Measurements from ENCODE around the gene RGL4. TPM values are rescaled to one million over a fixed set of nuclear protein-coding genes. Genes with fewer than 3 reads are reported as not detected.
"Not testable (repeated sequence)": the region's sequence is repeated elsewhere in the genome, so short reads cannot be mapped to it uniquely, and the experiment has no call there.

The RGL4 gene
- total and polyA plus RNA-seq, 9 donors, result 0.13 to 2.4 (median 1.4) TPM

DNA sequence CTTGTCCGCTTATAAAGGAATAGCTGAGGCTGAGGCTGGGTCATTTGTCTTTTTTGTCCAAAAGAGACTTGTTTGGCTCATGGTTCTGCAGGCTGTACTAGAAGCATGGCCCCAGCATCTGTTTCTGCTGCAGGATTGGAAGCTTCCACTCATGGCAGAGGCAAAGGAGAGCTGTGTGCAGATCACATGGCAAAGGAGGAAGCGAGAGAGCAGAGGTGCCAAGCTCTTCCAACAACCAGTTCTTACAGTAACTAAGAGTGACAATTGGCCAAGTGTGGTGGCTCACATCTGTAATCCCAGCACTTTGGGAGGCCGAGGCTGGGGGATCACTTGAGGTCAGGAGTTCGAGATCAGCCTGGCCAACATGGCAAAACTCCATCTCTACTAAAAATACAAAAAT is 37.3 kb downstream of the RGL4 start:
- 63% methylated on average over 1 of the region's 4 CpGs for WGBS (ENCODE audit: insufficient coverage)
- not testable (repeated sequence) for H3K27me3 ChIP-seq (ENCODE audit: control insufficient read depth, insufficient read depth, low read length); H3K4me1 ChIP-seq (ENCODE audit: control insufficient read depth, insufficient read depth, low read length); H3K9me3 ChIP-seq (replicated peaks; ENCODE audit: control insufficient read depth, low read depth, low read length); H3K36me3 ChIP-seq (ENCODE audit: control insufficient read depth, insufficient read depth, low read length); H3K4me3 ChIP-seq (ENCODE audit: low read length); H3K27ac ChIP-seq (ENCODE audit: low read length)
- DNase-seq, result peak; percentile 37

GRCh38 chr22:23737696-23738095 is 46.9 kb downstream of the RGL4 start:
- H3K4me3 ChIP-seq (ENCODE audit: low read length), result no peak overlapping the region
- no peak overlapping the region for H3K27ac ChIP-seq (ENCODE audit: low read length)
- peak; percentile 33 for DNase-seq
- H3K4me1 ChIP-seq (ENCODE audit: control insufficient read depth, insufficient read depth, low read length), result peaks cover 6% of the 10 kb centered on the region
- no peaks in the 10 kb centered on the region for H3K9me3 ChIP-seq (replicated peaks; ENCODE audit: control insufficient read depth, low read depth, low read length)
- peaks cover 15% of the 10 kb centered on the region for H3K36me3 ChIP-seq (ENCODE audit: control insufficient read depth, insufficient read depth, low read length)
- no peaks in the 10 kb centered on the region for H3K27me3 ChIP-seq (ENCODE audit: control insufficient read depth, insufficient read depth, low read length)

DNA sequence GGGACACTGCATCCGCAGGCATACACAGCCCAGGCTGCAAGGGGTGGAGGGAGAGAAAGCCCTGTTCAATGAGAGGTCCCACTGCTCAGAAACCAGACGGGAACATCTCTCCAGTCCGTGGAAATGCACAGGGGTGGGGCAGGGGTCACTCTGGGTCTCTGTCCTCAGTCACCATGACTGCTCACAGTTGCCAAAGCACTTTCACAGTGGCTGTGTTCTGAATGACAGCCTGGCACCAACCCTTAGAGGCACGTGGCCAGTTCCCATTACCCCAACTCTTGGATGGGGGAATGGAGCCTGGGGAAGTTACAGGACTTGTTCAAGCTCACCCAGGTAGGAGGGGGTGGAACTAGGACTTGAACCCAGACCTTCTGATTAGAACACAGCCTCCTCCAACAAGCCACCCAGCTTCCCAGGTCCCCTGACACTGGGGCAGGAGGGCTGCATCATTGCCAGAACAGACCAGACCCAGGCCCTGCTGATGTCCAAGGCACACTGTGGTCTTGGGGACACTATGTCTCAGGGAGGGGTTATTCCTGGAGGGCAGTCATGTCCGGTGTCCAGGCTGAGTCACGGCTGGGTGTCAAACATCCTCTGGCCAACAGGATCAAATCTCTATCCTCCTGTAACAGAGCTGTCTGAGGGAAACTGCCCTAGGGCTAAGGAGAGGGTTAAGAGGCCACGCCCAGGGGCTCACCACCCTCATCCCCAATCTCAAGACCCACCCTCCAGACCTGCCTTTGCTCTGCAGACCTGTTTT is 51.9 kb downstream of the RGL4 start:
- Histone ChIP-seq H3K4me1 (ENCODE audit: control insufficient read depth, insufficient read depth, low read length) (peaks cover 23% of the 10 kb centered on the region), H3K9me3 (replicated peaks; ENCODE audit: control insufficient read depth, low read depth, low read length) (peaks cover 4% of the 10 kb centered on the region), H3K27ac (ENCODE audit: low read length) (peak overlapping the region; percentile 67), H3K36me3 (ENCODE audit: control insufficient read depth, insufficient read depth, low read length) (peaks cover 46% of the 10 kb centered on the region), H3K4me3 (ENCODE audit: low read length) (no peak overlapping the region), H3K27me3 (ENCODE audit: control insufficient read depth, insufficient read depth, low read length) (no peaks in the 10 kb centered on the region)
- 100% methylated on average over 1 of the region's 7 CpGs for WGBS (ENCODE audit: insufficient coverage)
- no peak for DNase-seq

GRCh38 chr22:23743303-23743705 is 52.5 kb downstream of the RGL4 start:
- Histone ChIP-seq H3K27me3 (ENCODE audit: control insufficient read depth, insufficient read depth, low read length) (no peaks in the 10 kb centered on the region), H3K36me3 (ENCODE audit: control insufficient read depth, insufficient read depth, low read length) (peaks cover 46% of the 10 kb centered on the region), H3K4me3 (ENCODE audit: low read length) (no peak overlapping the region), H3K4me1 (ENCODE audit: control insufficient read depth, insufficient read depth, low read length) (peaks cover 23% of the 10 kb centered on the region), H3K27ac (ENCODE audit: low read length) (peak overlapping the region; percentile 67), H3K9me3 (replicated peaks; ENCODE audit: control insufficient read depth, low read depth, low read length) (peaks cover 4% of the 10 kb centered on the region)
- peak; percentile 92 for DNase-seq
- no CpG with 5 or more reads among the region's 2 CpGs for WGBS (ENCODE audit: insufficient coverage)

GRCh38 chr22:23744001-23744400 is 53.2 kb downstream of the RGL4 start:
- Histone ChIP-seq H3K27ac (ENCODE audit: low read length) (peak overlapping the region; percentile 35), H3K4me1 (ENCODE audit: control insufficient read depth, insufficient read depth, low read length) (peaks cover 23% of the 10 kb centered on the region), H3K9me3 (replicated peaks; ENCODE audit: control insufficient read depth, low read depth, low read length) (peaks cover 4% of the 10 kb centered on the region), H3K4me3 (ENCODE audit: low read length) (no peak overlapping the region), H3K27me3 (ENCODE audit: control insufficient read depth, insufficient read depth, low read length) (no peaks in the 10 kb centered on the region), H3K36me3 (ENCODE audit: control insufficient read depth, insufficient read depth, low read length) (peaks cover 46% of the 10 kb centered on the region)
- WGBS (ENCODE audit: insufficient coverage), result 100% methylated on average over 4 of the region's 13 CpGs
- no peak for DNase-seq

DNA sequence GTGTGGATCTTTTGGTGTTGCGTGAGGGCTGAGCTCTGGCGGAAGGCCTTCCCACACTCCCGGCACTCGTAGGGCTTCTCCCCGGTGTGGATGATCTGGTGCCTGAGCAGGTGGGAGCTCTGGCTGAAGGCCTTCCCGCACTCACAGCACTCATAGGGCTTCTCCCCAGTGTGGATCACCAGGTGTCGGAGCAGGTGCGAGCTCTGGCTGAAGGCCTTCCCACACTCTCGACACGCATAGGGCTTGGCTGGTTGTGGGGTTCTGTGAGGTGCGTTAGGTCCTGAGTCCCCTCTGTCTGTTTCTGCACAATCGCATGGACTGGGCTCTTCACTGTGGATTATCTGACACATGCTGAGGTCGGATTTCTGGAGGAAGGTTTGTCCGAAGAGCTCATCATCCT is 53.7 kb downstream of the RGL4 start:
- no peak for DNase-seq
- no peaks in the 10 kb centered on the region for H3K27me3 ChIP-seq (ENCODE audit: control insufficient read depth, insufficient read depth, low read length)
- H3K9me3 ChIP-seq (replicated peaks; ENCODE audit: control insufficient read depth, low read depth, low read length), result peaks cover 4% of the 10 kb centered on the region
- peaks cover 23% of the 10 kb centered on the region for H3K4me1 ChIP-seq (ENCODE audit: control insufficient read depth, insufficient read depth, low read length)
- no peak overlapping the region for H3K4me3 ChIP-seq (ENCODE audit: low read length)
- H3K27ac ChIP-seq (ENCODE audit: low read length), result no peak overlapping the region
- 97% methylated on average over 6 of the region's 14 CpGs for WGBS (ENCODE audit: insufficient coverage)
- H3K36me3 ChIP-seq (ENCODE audit: control insufficient read depth, insufficient read depth, low read length), result peaks cover 46% of the 10 kb centered on the region

DNA sequence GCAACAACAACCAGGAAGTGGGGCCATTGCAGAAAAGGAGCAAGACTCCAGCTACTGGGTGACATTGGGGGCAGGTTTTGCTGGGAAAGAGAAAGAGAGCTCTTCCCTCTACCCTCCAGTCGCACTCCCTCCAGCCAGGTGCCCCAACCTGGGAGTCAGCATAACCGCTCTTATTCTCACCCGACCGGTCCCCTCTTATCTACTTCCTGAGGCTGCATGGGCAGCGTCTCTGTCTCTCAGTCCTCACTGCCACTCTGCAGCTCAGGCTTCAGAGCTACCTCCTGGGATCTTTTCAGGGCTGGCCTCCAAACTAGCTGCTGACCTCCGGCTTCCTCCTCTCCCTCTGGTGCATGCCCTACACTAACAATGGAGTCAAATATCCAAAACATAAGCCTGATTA is 55.0 kb downstream of the RGL4 start:
- Histone ChIP-seq H3K9me3 (replicated peaks; ENCODE audit: control insufficient read depth, low read depth, low read length) (peaks cover 4% of the 10 kb centered on the region), H3K4me3 (ENCODE audit: low read length) (no peak overlapping the region), H3K27ac (ENCODE audit: low read length) (no peak overlapping the region), H3K36me3 (ENCODE audit: control insufficient read depth, insufficient read depth, low read length) (peaks cover 44% of the 10 kb centered on the region), H3K27me3 (ENCODE audit: control insufficient read depth, insufficient read depth, low read length) (no peaks in the 10 kb centered on the region), H3K4me1 (ENCODE audit: control insufficient read depth, insufficient read depth, low read length) (peaks cover 34% of the 10 kb centered on the region)
- no peak for DNase-seq
- WGBS (ENCODE audit: insufficient coverage), result 88% methylated on average over 4 of the region's 6 CpGs

Other genes with a start within 250 kb of the RGL4 start
- gene IGLL1, start 110.7 kb upstream of the RGL4 start, total RNA-seq, result 0.13 TPM
- gene IGLL1, start 110.7 kb upstream of the RGL4 start, polyA plus RNA-seq (ENCODE audit: insufficient read depth in 1 of 8, insufficient read length in 8 of 8, low replicate concordance in 1 of 8), result 1 to 10 TPM in 2 of 8 donors, under 1 TPM in 6; 0.32 to 1.7 (median 0.85) TPM
- gene DRICH1, start 58.7 kb upstream of the RGL4 start, total RNA-seq, result 0.71 TPM
- gene DRICH1, start 58.7 kb upstream of the RGL4 start, polyA plus RNA-seq (ENCODE audit: insufficient read depth in 1 of 8, insufficient read length in 8 of 8, low replicate concordance in 1 of 8), result 1 to 10 TPM in 1 of 8 donors, under 1 TPM in 7; 0.43 to 1.1 (median 0.48) TPM
- gene ZNF70, start 60.1 kb downstream of the RGL4 start, total RNA-seq, result 5.2 TPM
- gene ZNF70, start 60.1 kb downstream of the RGL4 start, polyA plus RNA-seq (ENCODE audit: insufficient read depth in 1 of 8, insufficient read length in 8 of 8, low replicate concordance in 1 of 8), result 1 to 10 TPM; 3.9 to 6.9 (median 4.9) TPM
- gene VPREB3, start 63.4 kb downstream of the RGL4 start, total RNA-seq, result 0.40 TPM
- 1 to 10 TPM in 5 of 8 donors, under 1 TPM in 2, not detected in 1; 0.60 to 2.1 (median 1.1) TPM for gene VPREB3, start 63.4 kb downstream of the RGL4 start, polyA plus RNA-seq (ENCODE audit: insufficient read depth in 1 of 8, insufficient read length in 8 of 8, low replicate concordance in 1 of 8)
- gene C22orf15, start 72.0 kb downstream of the RGL4 start, total RNA-seq, result 0.66 TPM
- gene C22orf15, start 72.0 kb downstream of the RGL4 start, polyA plus RNA-seq (ENCODE audit: insufficient read depth in 1 of 8, insufficient read length in 8 of 8, low replicate concordance in 1 of 8), result under 1 TPM; 0.14 to 0.65 (median 0.43) TPM
- 47.8 TPM for gene CHCHD10, start 77.0 kb downstream of the RGL4 start, total RNA-seq
- gene CHCHD10, start 77.0 kb downstream of the RGL4 start, polyA plus RNA-seq (ENCODE audit: insufficient read depth in 1 of 8, insufficient read length in 8 of 8, low replicate concordance in 1 of 8), result 10 to 100 TPM; 36.7 to 78.7 (median 50.0) TPM
- gene MMP11, start 81.8 kb downstream of the RGL4 start, total RNA-seq, result 8.9 TPM
- gene MMP11, start 81.8 kb downstream of the RGL4 start, polyA plus RNA-seq (ENCODE audit: insufficient read depth in 1 of 8, insufficient read length in 8 of 8, low replicate concordance in 1 of 8), result 10 to 100 TPM in 5 of 8 donors, 1 to 10 TPM in 3; 5.6 to 16.8 (median 12.1) TPM
- gene SMARCB1, start 96.0 kb downstream of the RGL4 start, total RNA-seq, result 43.0 TPM
- 100 to 1,000 TPM in 2 of 8 donors, 10 to 100 TPM in 6; 62.4 to 114 (median 84.7) TPM for gene SMARCB1, start 96.0 kb downstream of the RGL4 start, polyA plus RNA-seq (ENCODE audit: insufficient read depth in 1 of 8, insufficient read length in 8 of 8, low replicate concordance in 1 of 8)
- 0.62 TPM for gene DERL3, start 148.0 kb downstream of the RGL4 start, total RNA-seq
- 1 to 10 TPM in 6 of 8 donors, under 1 TPM in 2; 0.76 to 1.8 (median 1.5) TPM for gene DERL3, start 148.0 kb downstream of the RGL4 start, polyA plus RNA-seq (ENCODE audit: insufficient read depth in 1 of 8, insufficient read length in 8 of 8, low replicate concordance in 1 of 8)
- gene SLC2A11, start 166.9 kb downstream of the RGL4 start, total RNA-seq, result 6.2 TPM
- 1 to 10 TPM; 2.8 to 8.4 (median 6.1) TPM for gene SLC2A11, start 166.9 kb downstream of the RGL4 start, polyA plus RNA-seq (ENCODE audit: insufficient read depth in 1 of 8, insufficient read length in 8 of 8, low replicate concordance in 1 of 8)
- gene MIF, start 203.4 kb downstream of the RGL4 start, total RNA-seq, result 179 TPM
- gene MIF, start 203.4 kb downstream of the RGL4 start, polyA plus RNA-seq (ENCODE audit: insufficient read depth in 1 of 8, insufficient read length in 8 of 8, low replicate concordance in 1 of 8), result 100 to 1,000 TPM; 123 to 209 (median 180) TPM